GM12875 (cell line): ENCODE results near the gene ZNF358.

ENCODE experiments used
- H3K4me3 ChIP-seq: one replicate; pipeline ENCODE4 v1.5.1; 2011; ENCODE audit warnings: low read depth, low read length, control low read depth
- CTCF ChIP-seq: IDR thresholded peaks from 2 replicates; pipeline ENCODE4 v1.5.1; 2011; ENCODE audit warnings: low read depth, mild to moderate bottlenecking, control low read depth, inconsistent platforms, low read length, moderate library complexity, borderline replicate concordance; ENCODE audit not compliant: insufficient read depth

ZNF358 gene

GRCh38 chr19:7515645-7516151 is at the start of gene ZNF358:
Gene ZNF358, plus strand, starts transcription at chr19:7516103. Its CDS starts 3,140 bp downstream, at chr19:7519243.
- no peak for TF ChIP-seq CTCF
- H3K4me3 ChIP-seq: peak within 1 kb of the TSS; percentile 43

GRCh38 chr19:7467009-7467989 is 48.6 kb upstream of the ZNF358 start:
- H3K4me3 ChIP-seq: no peak overlapping the region
- no peak for TF ChIP-seq CTCF

- no peak for TF ChIP-seq CTCF
- no peak overlapping the region for H3K4me3 ChIP-seq
These were observed 47.1 kb upstream of the ZNF358 start for GRCh38 chr19:7468840-7469239.

GRCh38 chr19:7469669-7470285 is 46.1 kb upstream of the ZNF358 start:
- no peak for TF ChIP-seq CTCF
- H3K4me3 ChIP-seq: no peak overlapping the region

- H3K4me3 ChIP-seq: no peak overlapping the region
These were observed 45.2 kb upstream of the ZNF358 start for GRCh38 chr19:7470540-7471305.

More at GRCh38 chr19:7470540-7471305, 45.2 kb upstream of the ZNF358 start:
- TF ChIP-seq CTCF: no peak
